Measurements from ENCODE around the gene PKN3. TPM values are rescaled to one million over a fixed set of nuclear protein-coding genes. Genes with fewer than 3 reads are reported as not detected.

PKN3 gene
- total and polyA plus RNA-seq, 2 of the 13 experiments (the other 11 are each of a cell fraction or from before 2014, with no cell fraction given): 10.5 to 13.2 TPM

- TF ChIP-seq ZNF362 (CRISPR knock-in tag; IDR thresholded peaks at IDR 0.05; ENCODE audit: borderline replicate concordance) (no peak), ZKSCAN8 (CRISPR knock-in tag; IDR thresholded peaks at IDR 0.05; ENCODE audit: borderline replicate concordance) (no peak; the same call in 1 of the 2 replicates), RBM22 (optimal IDR thresholded peaks at IDR 0.05; ENCODE audit: low read length) (no peak), ZSCAN9 (CRISPR knock-in tag; IDR thresholded peaks at IDR 0.05; ENCODE audit: borderline replicate concordance) (no peak), CBX5 (CRISPR knock-in tag; IDR thresholded peaks at IDR 0.05; ENCODE audit: borderline replicate concordance) (no peak), ISX (CRISPR knock-in tag; conservative IDR thresholded peaks at IDR 0.05) (no peak), HNF1B (CRISPR knock-in tag; IDR thresholded peaks at IDR 0.05) (peak; percentile 92), HNRNPH1 (optimal IDR thresholded peaks at IDR 0.05; ENCODE audit: low read depth, low read length) (no peak), TFAP4 (IDR thresholded peaks at IDR 0.05; ENCODE audit: borderline replicate concordance, low read depth) (peak; percentile 64; the same call in 1 of the 2 replicates), MNT (IDR thresholded peaks at IDR 0.05) (no peak; the same call in 1 of the 2 replicates), SETDB1 (CRISPR knock-in tag; IDR thresholded peaks at IDR 0.05; ENCODE audit: borderline replicate concordance) (peak; percentile 67; the same call in 1 of the 2 replicates), ZNF792 (CRISPR knock-in tag; IDR thresholded peaks at IDR 0.05) (no peak), REPIN1 (CRISPR knock-in tag; IDR thresholded peaks at IDR 0.05; ENCODE audit: borderline replicate concordance, low read depth) (no peak), ZNF256 (CRISPR knock-in tag; conservative IDR thresholded peaks at IDR 0.05) (no peak)
- TF ChIP-seq, protein P1, sequence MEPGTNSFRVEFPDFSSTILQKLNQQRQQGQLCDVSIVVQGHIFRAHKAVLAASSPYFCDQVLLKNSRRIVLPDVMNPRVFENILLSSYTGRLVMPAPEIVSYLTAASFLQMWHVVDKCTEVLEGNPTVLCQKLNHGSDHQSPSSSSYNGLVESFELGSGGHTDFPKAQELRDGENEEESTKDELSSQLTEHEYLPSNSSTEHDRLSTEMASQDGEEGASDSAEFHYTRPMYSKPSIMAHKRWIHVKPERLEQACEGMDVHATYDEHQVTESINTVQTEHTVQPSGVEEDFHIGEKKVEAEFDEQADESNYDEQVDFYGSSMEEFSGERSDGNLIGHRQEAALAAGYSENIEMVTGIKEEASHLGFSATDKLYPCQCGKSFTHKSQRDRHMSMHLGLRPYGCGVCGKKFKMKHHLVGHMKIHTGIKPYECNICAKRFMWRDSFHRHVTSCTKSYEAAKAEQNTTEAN (CRISPR knock-in tag; conservative IDR thresholded peaks at IDR 0.05): no peak
- TF ChIP-seq, protein P2, sequence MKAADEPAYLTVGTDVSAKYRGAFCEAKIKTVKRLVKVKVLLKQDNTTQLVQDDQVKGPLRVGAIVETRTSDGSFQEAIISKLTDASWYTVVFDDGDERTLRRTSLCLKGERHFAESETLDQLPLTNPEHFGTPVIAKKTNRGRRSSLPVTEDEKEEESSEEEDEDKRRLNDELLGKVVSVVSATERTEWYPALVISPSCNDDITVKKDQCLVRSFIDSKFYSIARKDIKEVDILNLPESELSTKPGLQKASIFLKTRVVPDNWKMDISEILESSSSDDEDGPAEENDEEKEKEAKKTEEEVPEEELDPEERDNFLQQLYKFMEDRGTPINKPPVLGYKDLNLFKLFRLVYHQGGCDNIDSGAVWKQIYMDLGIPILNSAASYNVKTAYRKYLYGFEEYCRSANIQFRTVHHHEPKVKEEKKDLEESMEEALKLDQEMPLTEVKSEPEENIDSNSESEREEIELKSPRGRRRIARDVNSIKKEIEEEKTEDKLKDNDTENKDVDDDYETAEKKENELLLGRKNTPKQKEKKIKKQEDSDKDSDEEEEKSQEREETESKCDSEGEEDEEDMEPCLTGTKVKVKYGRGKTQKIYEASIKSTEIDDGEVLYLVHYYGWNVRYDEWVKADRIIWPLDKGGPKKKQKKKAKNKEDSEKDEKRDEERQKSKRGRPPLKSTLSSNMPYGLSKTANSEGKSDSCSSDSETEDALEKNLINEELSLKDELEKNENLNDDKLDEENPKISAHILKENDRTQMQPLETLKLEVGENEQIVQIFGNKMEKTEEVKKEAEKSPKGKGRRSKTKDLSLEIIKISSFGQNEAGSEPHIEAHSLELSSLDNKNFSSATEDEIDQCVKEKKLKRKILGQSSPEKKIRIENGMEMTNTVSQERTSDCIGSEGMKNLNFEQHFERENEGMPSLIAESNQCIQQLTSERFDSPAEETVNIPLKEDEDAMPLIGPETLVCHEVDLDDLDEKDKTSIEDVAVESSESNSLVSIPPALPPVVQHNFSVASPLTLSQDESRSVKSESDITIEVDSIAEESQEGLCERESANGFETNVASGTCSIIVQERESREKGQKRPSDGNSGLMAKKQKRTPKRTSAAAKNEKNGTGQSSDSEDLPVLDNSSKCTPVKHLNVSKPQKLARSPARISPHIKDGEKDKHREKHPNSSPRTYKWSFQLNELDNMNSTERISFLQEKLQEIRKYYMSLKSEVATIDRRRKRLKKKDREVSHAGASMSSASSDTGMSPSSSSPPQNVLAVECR (CRISPR knock-in tag; IDR thresholded peaks at IDR 0.05; ENCODE audit: borderline replicate concordance): peak; percentile 30; the same call in 1 of the 2 replicates
These were observed 17.7 kb upstream of the PKN3 start (continued) for GRCh38 chr9:128684325-128685199.
